ENCODE measurements around the gene DPP4.

DNA sequence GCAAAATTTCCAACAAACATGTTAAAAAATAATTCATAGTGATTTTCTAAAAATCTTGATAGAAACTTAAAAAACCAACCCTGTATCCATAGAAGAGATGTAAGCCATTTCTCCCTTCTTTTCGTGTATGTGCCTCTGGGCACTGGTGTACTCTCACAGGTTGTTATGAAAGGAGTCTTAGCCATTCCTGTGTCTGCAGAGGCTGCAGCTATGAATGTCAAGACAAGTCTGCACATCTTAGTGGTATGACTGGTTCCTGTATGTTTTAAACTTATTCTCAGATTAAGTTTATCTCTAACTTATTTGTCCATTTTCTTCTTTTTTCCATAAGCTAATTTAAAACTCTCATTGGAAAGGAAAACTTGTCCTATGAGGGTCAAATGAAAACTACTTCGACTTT, 84.0 kb downstream of the DPP4 start:
- TF ChIP-seq, protein P1, sequence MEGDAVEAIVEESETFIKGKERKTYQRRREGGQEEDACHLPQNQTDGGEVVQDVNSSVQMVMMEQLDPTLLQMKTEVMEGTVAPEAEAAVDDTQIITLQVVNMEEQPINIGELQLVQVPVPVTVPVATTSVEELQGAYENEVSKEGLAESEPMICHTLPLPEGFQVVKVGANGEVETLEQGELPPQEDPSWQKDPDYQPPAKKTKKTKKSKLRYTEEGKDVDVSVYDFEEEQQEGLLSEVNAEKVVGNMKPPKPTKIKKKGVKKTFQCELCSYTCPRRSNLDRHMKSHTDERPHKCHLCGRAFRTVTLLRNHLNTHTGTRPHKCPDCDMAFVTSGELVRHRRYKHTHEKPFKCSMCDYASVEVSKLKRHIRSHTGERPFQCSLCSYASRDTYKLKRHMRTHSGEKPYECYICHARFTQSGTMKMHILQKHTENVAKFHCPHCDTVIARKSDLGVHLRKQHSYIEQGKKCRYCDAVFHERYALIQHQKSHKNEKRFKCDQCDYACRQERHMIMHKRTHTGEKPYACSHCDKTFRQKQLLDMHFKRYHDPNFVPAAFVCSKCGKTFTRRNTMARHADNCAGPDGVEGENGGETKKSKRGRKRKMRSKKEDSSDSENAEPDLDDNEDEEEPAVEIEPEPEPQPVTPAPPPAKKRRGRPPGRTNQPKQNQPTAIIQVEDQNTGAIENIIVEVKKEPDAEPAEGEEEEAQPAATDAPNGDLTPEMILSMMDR (IDR thresholded peaks at IDR 0.05; ENCODE audit: extremely low read depth in 1 of 2, insufficient read depth in 1 of 2, low read depth in 1 of 2, low read length in 2 of 2): no peak
- TF ChIP-seq EZH2 (IDR thresholded peaks at IDR 0.05; ENCODE audit: borderline replicate concordance, low read depth, low read length, severe bottlenecking) (no peak), POLR2A (IDR thresholded peaks at IDR 0.05; ENCODE audit: low read depth, low read length) (no peak), POLR2AphosphoS5 (IDR thresholded peaks at IDR 0.05; ENCODE audit: insufficient read depth, low read depth, low read length) (no peak), JUN (IDR thresholded peaks at IDR 0.05; ENCODE audit: borderline replicate concordance, insufficient read depth, insufficient read length, low read depth) (no peak), MYC (IDR thresholded peaks at IDR 0.05; ENCODE audit: low read depth, low read length) (no peak)
- TF ChIP-seq, protein P2, sequence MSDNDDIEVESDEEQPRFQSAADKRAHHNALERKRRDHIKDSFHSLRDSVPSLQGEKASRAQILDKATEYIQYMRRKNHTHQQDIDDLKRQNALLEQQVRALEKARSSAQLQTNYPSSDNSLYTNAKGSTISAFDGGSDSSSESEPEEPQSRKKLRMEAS (IDR thresholded peaks at IDR 0.05; ENCODE audit: insufficient read depth, insufficient read length): no peak
